Aorta (tissue), 5 donors: ENCODE measurements around the gene MT1M. TPM values are rescaled to one million over a fixed set of nuclear protein-coding genes. Genes with fewer than 3 reads are reported as not detected.

Experiments
- ATAC-seq: fragments of 200-7000 bp; cut with Tn5 transposase; one replicate; pipeline ENCODE4 v1.9.1; 2022; ENCODE audit warnings: moderate library complexity; ENCODE audit not compliant: low FRiP score
- DNase-seq, 2 donors: peaks; one replicate each; pipeline ENCODE4 v3.0.0-alpha.2; 2020
- H3K27ac ChIP-seq, 2 donors: one replicate each; pipeline ENCODE4 v1.5.1; 2013; ENCODE audit warnings: low read length in 2 of 2, mild to moderate bottlenecking in 2 of 2, moderate library complexity in 2 of 2, control low read depth in 1 of 2, inconsistent platforms in 1 of 2, low read depth in 1 of 2
- H3K27me3 ChIP-seq, 2 donors: one replicate each; pipeline ENCODE4 v1.6.1; 2013; ENCODE audit warnings: control low read depth in 1 of 2, low read length in 1 of 2, mild to moderate bottlenecking in 1 of 2, moderate library complexity in 1 of 2; ENCODE audit not compliant: insufficient read depth in 2 of 2, control insufficient read depth in 1 of 2
- H3K36me3 ChIP-seq, 2 donors: one replicate each; pipeline ENCODE4 v1.6.1; 2013; ENCODE audit warnings: control low read depth in 1 of 2, low read length in 1 of 2, mild to moderate bottlenecking in 1 of 2; ENCODE audit not compliant: insufficient read depth in 2 of 2, control insufficient read depth in 1 of 2
- H3K4me1 ChIP-seq, 2 donors: one replicate each; pipeline ENCODE4 v1.6.1; 2013; ENCODE audit warnings: low read length in 2 of 2, control low read depth in 1 of 2, mild to moderate bottlenecking in 1 of 2, moderate library complexity in 1 of 2; ENCODE audit not compliant: insufficient read depth in 2 of 2, control insufficient read depth in 1 of 2
- H3K4me3 ChIP-seq, 2 donors: one replicate each; pipeline ENCODE4 v1.5.1; 2013; ENCODE audit warnings: low read length in 2 of 2, control low read depth in 1 of 2, mild to moderate bottlenecking in 1 of 2
- H3K9me3 ChIP-seq: one replicate; pipeline ENCODE4 v1.6.1; 2013; ENCODE audit warnings: mild to moderate bottlenecking, low read length; ENCODE audit not compliant: control insufficient read depth
- WGBS, 2 donors: extraction: QIAGEN DNeasy Blood & Tissue Kit; methylation state at CpG; one replicate each; pipeline ENCODE4 v1.1.7; 2013; 5-methylcytosine and 5-hydroxymethylcytosine counted together
- intact Hi-C, 2 donors: fragments of 100-400 bp; cut with DNase I; formaldehyde crosslinking; loops; one replicate each; pipeline versions ENCODE4 v1.14.2 to v1.15.0; 2022
- polyA plus RNA-seq, 2 donors: library from polyadenylated mRNA; stranded (reverse); fragments of 200-250 nt; gene quantifications; one replicate each; pipeline ENCODE4 v1.2.3, GENCODE V29; 2013
- total RNA-seq, 2 donors: library from RNA; stranded (reverse); fragmentation: NEBNext Ultra II Directional; extraction: Animal tissue kit (Norgen Biotek cat#: 25700); gene quantifications; one replicate each; pipeline ENCODE4 v1.2.1, GENCODE V29; 2021
- donor health status: healthy with polysubstance abuse.
- donor health status: Bipolar disorder and iron deficiency.
- donor health status: DM: no; HTN: no; CAD: no.
- donor health status: DM: no; HTN: no; CAD: no.
- donor health status: DM: yes; HTN: yes; CAD: no.

Gene MT1M
- total and polyA plus RNA-seq, 4 donors: 11.8 to 129 (median 56.1) TPM

GRCh38 chr16:56677474-56677873 is 45.0 kb downstream of the MT1M start:
- Histone ChIP-seq H3K4me1 (no peaks in the 10 kb centered on the region), H3K36me3 (no peaks in the 10 kb centered on the region), H3K9me3 (no peaks in the 10 kb centered on the region), H3K4me3 (no peak overlapping the region), H3K27me3 (no peaks in the 10 kb centered on the region), H3K27ac (no peak overlapping the region)
- ATAC-seq (no peak), DNase-seq (no peak)
- 62 to 64% methylated on average over 3 of the region's 3 CpGs for WGBS, 2 donors
- intact Hi-C loops: no loop called here

GRCh38 chr16:56679078-56679730 is 46.7 kb downstream of the MT1M start:
- WGBS, 2 donors: 95 to 96% methylated on average over 3 of the region's 3 CpGs
- ATAC-seq: no peak
- no peaks in the 10 kb centered on the region for H3K36me3 ChIP-seq
- intact Hi-C loops: no loop called here
- H3K27me3 ChIP-seq: no peaks in the 10 kb centered on the region
- H3K9me3 ChIP-seq: no peaks in the 10 kb centered on the region
- no peak overlapping the region for H3K4me3 ChIP-seq
- no peak overlapping the region for H3K27ac ChIP-seq
- no peaks in the 10 kb centered on the region for H3K4me1 ChIP-seq
- DNase-seq: no peak

- H3K4me1 ChIP-seq: no peaks in the 10 kb centered on the region
- H3K27ac ChIP-seq: no peak overlapping the region
- intact Hi-C loops: loop anchor here (5.0 kb wide), 2 partner anchors 38 to 73 kb away; partner anchors contain the start of gene MT2A (in 1 of the 2)
- H3K36me3 ChIP-seq: no peaks in the 10 kb centered on the region
- 90 to 96% methylated on average over 6 of the region's 6 CpGs for WGBS, 2 donors
- no peak for ATAC-seq
- no peak overlapping the region for H3K4me3 ChIP-seq
- DNase-seq: no peak
- no peaks in the 10 kb centered on the region for H3K9me3 ChIP-seq
- H3K27me3 ChIP-seq: no peaks in the 10 kb centered on the region
Measured at GRCh38 chr16:56679818-56680217, 47.4 kb downstream of the MT1M start.

- intact Hi-C loops: loop anchor here (5.0 kb wide), 2 partner anchors 40 to 75 kb away; partner anchors contain the start of gene MT2A (in 1 of the 2)
- no peaks in the 10 kb centered on the region for H3K27me3 ChIP-seq
- ATAC-seq (peak; percentile 98), DNase-seq (peak; percentile 96 to 97)
- peak within 1 kb of the TSS; percentile 55 to 66 for H3K4me3 ChIP-seq
- no peaks in the 10 kb centered on the region for H3K4me1 ChIP-seq
- H3K36me3 ChIP-seq: no peaks in the 10 kb centered on the region
- WGBS, 2 donors: 0% methylated on average over 46 to 49 of the region's 49 CpGs
- no peaks in the 10 kb centered on the region for H3K9me3 ChIP-seq
- peak within 1 kb of the TSS in 1 of 2 donors; percentile 48 for H3K27ac ChIP-seq
Measured at GRCh38 chr16:56681939-56682702, 49.7 kb downstream of the MT1M start, which contains the start of gene MT1X. MT1X (plus strand) TSS chr16:56682470; CDS start chr16:56682541, 71 bp downstream.

- ATAC-seq: peak; percentile 23
- H3K4me3 ChIP-seq: peak overlapping the region; percentile 55 to 66
- peak overlapping the region in 1 of 2 donors; percentile 48 for H3K27ac ChIP-seq
- no peaks in the 10 kb centered on the region for H3K4me1 ChIP-seq
- no peaks in the 10 kb centered on the region for H3K36me3 ChIP-seq
- no peaks in the 10 kb centered on the region for H3K27me3 ChIP-seq
- no peak for DNase-seq
- WGBS, 2 donors: 6% methylated on average over 8 of the region's 8 CpGs
- intact Hi-C loops: loop anchor here (5.0 kb wide), 2 partner anchors 41 to 76 kb away; partner anchors contain the start of gene MT2A (in 1 of the 2)
- H3K9me3 ChIP-seq: no peaks in the 10 kb centered on the region
Measured at GRCh38 chr16:56682703-56683397, 50.4 kb downstream of the MT1M start.

Other genes with a start within 250 kb of the MT1M start
- 100 to 1,000 TPM; 112 to 124 TPM for gene AMFR, start 207.1 kb upstream of the MT1M start, total RNA-seq
- 10 to 100 TPM; 34.6 to 66.1 TPM for gene AMFR, start 207.1 kb upstream of the MT1M start, polyA plus RNA-seq
- 10 to 100 TPM; 72.6 to 79.3 TPM for gene NUDT21, start 181.3 kb upstream of the MT1M start, total RNA-seq
- 10 to 100 TPM; 21.0 to 31.8 TPM for gene NUDT21, start 181.3 kb upstream of the MT1M start, polyA plus RNA-seq
- gene OGFOD1, start 181.1 kb upstream of the MT1M start, total RNA-seq: 10 to 100 TPM; 30.7 to 33.5 TPM
- 10 to 100 TPM; 18.5 to 21.0 TPM for gene OGFOD1, start 181.1 kb upstream of the MT1M start, polyA plus RNA-seq
- gene BBS2, start 112.6 kb upstream of the MT1M start, total RNA-seq: 10 to 100 TPM; 40.3 to 41.0 TPM
- gene BBS2, start 112.6 kb upstream of the MT1M start, polyA plus RNA-seq: 100 to 1,000 TPM in 1 of 2 donors, 10 to 100 TPM in 1; 32.3 to 125 TPM
- gene MT4, start 67.6 kb upstream of the MT1M start, total RNA-seq: not detected
- gene MT4, start 67.6 kb upstream of the MT1M start, polyA plus RNA-seq: not detected
- gene MT3, start 43.1 kb upstream of the MT1M start, total RNA-seq: 1 to 10 TPM in 1 of 2 donors, not detected in 1; 1.6 TPM
- not detected for gene MT3, start 43.1 kb upstream of the MT1M start, polyA plus RNA-seq
- 1,000 to 10,000 TPM in 1 of 2 donors, 100 to 1,000 TPM in 1; 146 to 1,375 TPM for gene MT2A, start 24.1 kb upstream of the MT1M start, total RNA-seq
- gene MT2A, start 24.1 kb upstream of the MT1M start, polyA plus RNA-seq: 1,000 to 10,000 TPM in 1 of 2 donors, 100 to 1,000 TPM in 1; 320 to 1,681 TPM
- 100 to 1,000 TPM in 1 of 2 donors, 10 to 100 TPM in 1; 47.8 to 355 TPM for gene MT1E, start 6.9 kb upstream of the MT1M start, total RNA-seq
- 100 to 1,000 TPM; 185 to 606 TPM for gene MT1E, start 6.9 kb upstream of the MT1M start, polyA plus RNA-seq
- 10 to 100 TPM in 1 of 2 donors, 1 to 10 TPM in 1; 4.6 to 82.2 TPM for gene MT1A, start 6.0 kb downstream of the MT1M start, total RNA-seq
- 10 to 100 TPM in 1 of 2 donors, 1 to 10 TPM in 1; 7.0 to 16.2 TPM for gene MT1A, start 6.0 kb downstream of the MT1M start, polyA plus RNA-seq
- gene MT1B, start 19.2 kb downstream of the MT1M start, total RNA-seq: not detected
- gene MT1B, start 19.2 kb downstream of the MT1M start, polyA plus RNA-seq: not detected
- gene MT1F, start 25.3 kb downstream of the MT1M start, total RNA-seq: 10 to 100 TPM; 14.4 to 19.1 TPM
- gene MT1F, start 25.3 kb downstream of the MT1M start, polyA plus RNA-seq: 10 to 100 TPM in 1 of 2 donors, 1 to 10 TPM in 1; 9.0 to 81.1 TPM
- 10 to 100 TPM in 1 of 2 donors, 1 to 10 TPM in 1; 5.3 to 49.1 TPM for gene MT1G, start 35.4 kb downstream of the MT1M start, total RNA-seq
- gene MT1G, start 35.4 kb downstream of the MT1M start, polyA plus RNA-seq: 100 to 1,000 TPM in 1 of 2 donors, 10 to 100 TPM in 1; 13.9 to 118 TPM
- 1 to 10 TPM in 1 of 2 donors, not detected in 1; 1.6 TPM for gene MT1H, start 37.2 kb downstream of the MT1M start, total RNA-seq
- 10 to 100 TPM in 1 of 2 donors, 1 to 10 TPM in 1; 3.0 to 12.6 TPM for gene MT1H, start 37.2 kb downstream of the MT1M start, polyA plus RNA-seq
- 100 to 1,000 TPM in 1 of 2 donors, 10 to 100 TPM in 1; 62.0 to 559 TPM for gene MT1X, start 49.8 kb downstream of the MT1M start, total RNA-seq
- 1,000 to 10,000 TPM in 1 of 2 donors, 100 to 1,000 TPM in 1; 277 to 1,132 TPM for gene MT1X, start 49.8 kb downstream of the MT1M start, polyA plus RNA-seq
- 10 to 100 TPM; 53.7 to 57.5 TPM for gene NUP93, start 97.5 kb downstream of the MT1M start, total RNA-seq
- gene NUP93, start 97.5 kb downstream of the MT1M start, polyA plus RNA-seq: 10 to 100 TPM; 32.9 to 33.8 TPM
- gene SLC12A3, start 232.5 kb downstream of the MT1M start, total RNA-seq: not detected
- gene SLC12A3, start 232.5 kb downstream of the MT1M start, polyA plus RNA-seq: not detected